ENCODE data around the gene MSMB.
"Not testable (repeated sequence)": the region's sequence is repeated elsewhere in the genome, so short reads cannot be mapped to it uniquely, and the experiment has no call there.

The MSMB gene

DNA sequence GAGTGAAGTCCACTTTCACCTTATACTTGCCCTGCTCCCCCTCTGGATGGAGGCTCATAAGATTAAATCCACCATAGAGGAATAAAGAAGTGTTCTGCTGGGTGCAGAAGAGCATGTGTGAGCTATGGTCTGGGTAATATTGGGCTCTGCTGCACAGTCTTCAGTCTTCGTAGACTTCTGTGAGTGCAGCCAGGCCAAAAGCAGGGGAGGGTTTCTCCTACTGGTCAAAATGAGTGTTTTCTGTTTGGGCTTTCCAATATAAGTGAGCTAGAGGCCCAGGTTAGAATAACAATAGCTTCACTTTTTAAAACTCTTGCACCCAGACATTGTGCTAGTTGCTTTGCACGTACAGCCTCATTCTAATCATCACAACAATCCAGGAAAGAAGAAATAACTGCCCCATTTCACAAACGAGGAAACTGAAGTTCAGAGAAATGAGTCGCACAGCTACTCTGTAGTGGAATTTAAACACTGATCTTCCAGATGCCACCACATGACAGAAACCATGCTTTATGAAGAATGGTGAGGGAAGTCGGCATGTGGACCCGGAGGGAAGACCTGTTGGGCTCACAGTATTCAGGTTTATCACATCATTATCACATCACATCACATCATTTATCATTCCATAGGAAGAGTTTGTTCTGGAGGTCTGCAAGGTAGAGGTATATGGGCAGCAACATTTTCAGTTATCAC lies 23.8 kb upstream of the MSMB start:
- no peak for DNase-seq (ENCODE audit: low read depth in 2 of 2)

- DNase-seq (ENCODE audit: low read depth in 2 of 2) = no peak
Measured at GRCh38 chr10:46068905-46069304, 22.8 kb upstream of the MSMB start.

DNA sequence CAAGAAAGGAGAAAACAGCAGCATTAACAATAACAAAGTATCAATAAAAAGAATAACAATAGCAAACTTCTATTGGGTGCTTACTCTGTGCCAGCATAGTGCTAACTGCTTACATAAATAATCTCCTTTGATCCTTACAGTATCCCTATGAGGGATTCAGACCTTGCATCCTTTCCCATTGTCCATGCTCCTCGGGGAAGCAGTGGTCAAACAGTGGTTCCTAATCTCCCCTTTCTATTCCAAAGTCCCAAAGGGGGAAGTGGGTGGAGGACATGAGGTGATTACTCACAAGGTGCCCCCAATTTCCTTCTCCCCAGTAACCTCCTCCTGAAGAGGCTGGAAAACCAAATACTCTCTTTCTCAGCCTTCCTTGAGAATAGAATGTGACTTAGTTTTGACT lies 22.0 kb upstream of the MSMB start:
- DNase-seq (ENCODE audit: low read depth in 2 of 2) = no peak

GRCh38 chr10:46064269-46064817 lies 18.3 kb upstream of the MSMB start:
- DNase-seq (ENCODE audit: low read depth in 2 of 2) = no peak

- no peak for DNase-seq (ENCODE audit: low read depth in 2 of 2)
Measured at GRCh38 chr10:46062723-46063428, 16.8 kb upstream of the MSMB start.

- DNase-seq (ENCODE audit: low read depth in 2 of 2) = no peak
Measured at GRCh38 chr10:46060706-46061105, 14.6 kb upstream of the MSMB start.

DNA sequence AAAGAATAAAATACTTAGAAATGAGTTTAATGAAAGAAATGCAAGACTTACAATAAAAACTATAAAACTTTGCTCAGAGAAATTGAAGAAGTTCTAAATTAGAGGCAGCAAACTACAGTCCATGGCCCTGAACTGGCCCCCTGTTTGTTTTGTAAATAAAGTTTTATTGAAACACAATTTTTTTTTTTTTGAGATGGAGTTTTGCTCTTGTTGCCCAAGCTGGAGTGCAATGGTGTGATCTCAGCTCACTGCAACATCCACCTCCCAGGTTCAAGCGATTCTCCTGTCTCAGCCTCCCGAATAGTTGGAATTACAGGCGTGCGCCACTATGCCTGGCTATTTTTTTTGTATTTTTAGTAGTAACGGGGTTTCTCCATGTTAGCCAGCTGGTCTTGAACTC lies 11.9 kb upstream of the MSMB start:
- not testable (repeated sequence) for DNase-seq (ENCODE audit: low read depth in 2 of 2)

GRCh38 chr10:46057038-46057437 lies 11.0 kb upstream of the MSMB start:
- no peak for DNase-seq (ENCODE audit: low read depth in 2 of 2)

- no peak for DNase-seq (ENCODE audit: low read depth in 2 of 2)
Measured at GRCh38 chr10:46055771-46056170, 9.7 kb upstream of the MSMB start.

DNA sequence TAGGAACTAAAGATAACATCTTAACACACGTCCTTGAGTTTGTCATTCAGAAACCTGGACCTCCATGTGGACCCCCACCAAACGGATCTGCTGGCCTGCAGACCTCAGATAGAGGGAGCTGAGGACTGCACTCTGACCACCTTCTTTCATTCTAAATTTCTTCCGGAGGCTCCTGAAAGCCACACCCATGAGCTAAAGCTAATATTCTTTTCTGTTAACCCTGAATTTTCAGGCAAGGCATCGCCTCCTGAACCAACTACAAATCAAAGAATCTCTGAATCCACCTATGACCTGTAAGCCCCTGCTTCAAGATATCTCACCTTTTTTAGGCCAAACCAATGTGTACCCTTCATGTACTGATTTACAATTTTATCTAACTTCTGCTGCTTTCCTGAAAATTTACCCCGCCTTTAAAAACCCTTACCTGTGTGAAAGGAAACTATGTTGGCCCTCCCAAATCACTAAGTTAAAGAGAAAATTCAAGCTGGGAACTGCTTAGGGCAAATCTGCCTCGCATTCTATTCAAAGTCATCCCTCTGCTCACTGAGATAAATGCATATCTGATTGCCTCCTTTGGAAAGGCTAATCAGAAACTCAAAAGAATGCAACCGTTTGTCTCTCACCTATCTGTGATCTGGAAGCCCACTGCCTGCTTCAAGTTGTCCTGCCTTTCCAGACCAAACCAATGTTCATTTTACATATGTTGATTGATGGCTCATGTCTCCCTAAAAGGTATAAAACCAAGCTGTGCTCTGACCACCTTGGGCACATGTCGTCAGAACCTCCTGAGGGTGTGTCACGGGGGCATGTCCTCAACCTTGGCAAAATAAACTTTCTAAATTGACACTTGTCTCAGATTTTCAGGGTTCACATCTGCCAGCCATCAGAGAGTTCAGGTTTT lies 7.7 kb upstream of the MSMB start:
- no peak for DNase-seq (ENCODE audit: low read depth in 2 of 2)

DNA sequence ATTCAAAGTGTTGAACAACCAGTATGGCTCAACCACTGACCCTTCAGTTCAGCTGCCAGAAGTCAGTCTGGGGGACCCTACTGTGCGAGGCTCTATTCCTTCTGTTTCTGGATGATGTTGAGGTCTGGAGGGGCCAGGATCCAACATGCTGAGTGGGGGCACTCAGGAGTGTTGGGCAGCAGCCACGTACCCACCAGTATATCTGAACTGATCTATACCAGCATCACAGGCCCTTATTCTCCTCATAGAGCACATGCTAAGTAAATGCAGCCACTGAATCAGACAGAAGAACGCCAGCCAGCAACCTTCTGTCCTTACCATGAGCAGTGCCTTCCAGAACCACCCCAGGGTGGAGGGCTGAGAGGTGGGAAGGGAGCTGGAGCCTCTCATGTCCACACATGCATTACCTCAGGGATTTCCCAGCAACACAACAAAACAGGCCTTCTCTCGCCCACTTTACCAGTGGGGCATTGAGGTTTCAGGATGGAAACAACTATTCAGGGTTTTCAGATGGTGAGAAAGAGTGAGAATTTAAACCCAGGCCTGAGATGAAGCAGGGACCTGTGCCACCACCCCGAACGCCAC lies 6.8 kb upstream of the MSMB start:
- no peak for DNase-seq (ENCODE audit: low read depth in 2 of 2)

DNA sequence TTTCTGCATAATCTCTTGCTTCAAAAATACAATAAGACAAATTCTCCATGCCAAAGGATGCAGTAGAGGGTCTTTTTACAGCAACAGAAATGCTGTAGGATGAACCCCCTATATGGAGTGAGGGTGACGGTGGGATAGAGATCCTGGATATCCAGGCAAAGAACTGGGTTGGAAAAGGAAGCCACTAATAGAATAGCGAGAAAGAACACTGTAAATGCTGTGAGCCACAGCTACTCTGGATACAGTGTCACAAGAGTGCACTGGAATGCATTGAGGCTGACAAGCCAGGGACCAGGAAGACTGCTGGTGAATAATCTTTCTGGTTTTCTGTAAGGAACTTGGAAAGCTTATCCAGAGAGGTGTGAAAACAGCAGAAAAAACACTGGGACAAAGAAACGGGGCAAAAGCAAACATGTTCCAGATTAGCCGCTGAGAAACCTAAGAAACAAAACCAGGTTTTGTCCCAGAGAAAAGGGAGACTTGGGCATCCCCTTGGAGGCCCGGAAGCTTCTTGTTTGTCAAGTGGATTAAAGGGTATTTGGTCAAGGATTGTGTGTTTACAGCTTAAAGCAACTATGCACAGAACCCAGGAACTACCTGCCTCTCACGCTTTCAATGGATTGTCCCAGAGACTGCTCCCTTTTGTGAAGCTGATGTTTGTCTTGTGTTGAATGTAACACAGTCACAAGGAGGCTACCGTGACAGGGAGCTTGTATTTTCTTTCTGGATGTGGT lies 6.2 kb upstream of the MSMB start:
- no peak for DNase-seq (ENCODE audit: low read depth in 2 of 2)

GRCh38 chr10:46050941-46051623 lies 5.0 kb upstream of the MSMB start:
- no peak for DNase-seq (ENCODE audit: low read depth in 2 of 2)

- DNase-seq (ENCODE audit: low read depth in 2 of 2) = not testable (repeated sequence)
Measured at GRCh38 chr10:46049497-46049831, 3.4 kb upstream of the MSMB start.

- DNase-seq (ENCODE audit: low read depth in 2 of 2) = no peak
Measured at GRCh38 chr10:46048152-46048551, 2.1 kb upstream of the MSMB start.

DNA sequence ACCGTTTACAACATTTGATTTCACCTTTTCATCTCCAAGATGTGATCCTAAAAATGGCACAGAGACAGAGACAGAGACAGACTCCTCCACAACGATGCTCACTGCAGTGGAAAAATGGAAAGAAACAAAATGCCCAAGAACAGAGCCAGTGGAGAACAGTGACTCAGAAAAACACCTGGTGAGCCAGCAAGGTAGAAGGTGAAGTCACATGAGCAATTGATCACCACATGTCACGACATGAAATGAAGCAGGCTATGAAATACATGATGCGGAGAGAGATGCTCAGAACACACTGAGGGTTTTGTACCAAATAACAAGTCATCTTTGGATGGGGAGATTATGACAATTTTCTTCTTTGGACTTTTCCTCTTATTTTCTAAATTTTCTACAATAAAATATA lies 3.5 kb downstream of the MSMB start:
- no peak for DNase-seq (ENCODE audit: low read depth in 2 of 2)

GRCh38 chr10:46040004-46040403 lies 6.1 kb downstream of the MSMB start:
- no peak for DNase-seq (ENCODE audit: low read depth in 2 of 2)

- DNase-seq (ENCODE audit: low read depth in 2 of 2) = no peak
Measured at GRCh38 chr10:46037107-46037825, 8.8 kb downstream of the MSMB start.

DNA sequence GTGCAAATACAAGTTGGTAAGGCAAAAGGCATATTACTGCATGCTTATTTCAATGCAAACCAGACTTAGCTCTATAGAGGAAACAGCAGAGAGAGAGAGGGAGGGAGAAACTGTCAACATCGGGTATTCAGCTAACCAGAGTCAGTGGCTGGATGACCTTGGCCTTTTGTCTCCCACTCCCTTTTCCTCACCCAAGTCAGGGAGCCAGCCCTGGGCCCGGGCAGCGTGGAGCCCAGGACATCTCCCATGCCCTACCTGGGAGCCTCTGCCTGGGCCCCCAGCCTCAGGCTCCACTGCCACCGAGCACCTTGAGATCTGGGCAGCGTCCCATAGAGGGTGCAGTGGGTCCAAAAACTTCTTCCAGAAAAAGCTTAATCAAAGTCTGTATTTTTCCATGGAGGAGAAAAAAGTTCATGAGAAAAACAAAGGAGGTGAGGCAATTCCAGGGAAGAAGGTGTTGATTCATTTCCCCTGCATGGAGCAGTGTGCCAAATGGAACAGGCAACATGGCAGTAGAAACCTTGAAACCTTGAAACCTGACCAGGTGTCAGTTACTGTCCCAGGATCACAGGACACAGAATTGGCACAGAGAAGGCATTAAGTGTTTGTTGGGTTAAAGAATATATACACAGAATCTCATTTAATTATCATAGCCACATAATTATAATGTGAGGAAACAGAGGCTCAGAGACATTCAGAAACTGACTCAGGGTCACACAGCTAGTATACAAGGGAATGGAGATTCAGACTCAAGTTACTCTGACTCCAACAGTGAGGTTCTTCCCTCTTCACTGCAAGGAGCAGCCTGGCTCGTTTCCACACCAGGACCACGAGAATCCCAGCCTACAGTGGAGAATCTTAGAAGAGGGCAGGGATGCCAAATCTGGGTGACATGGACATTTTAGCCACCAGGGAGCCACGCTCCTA lies 9.9 kb downstream of the MSMB start:
- no peak for DNase-seq (ENCODE audit: low read depth in 2 of 2)

All from stimulated activated CD4-positive, alpha-beta T cell treated with anti-CD3 and anti-CD28 coated beads, Interleukin-12 subunit alpha, Interleukin-12 subunit beta, amount 100 ng/mL, for 24 hours (primary cell).